Measurements from ENCODE around the gene SUPT20H. TPM values are rescaled to one million over a fixed set of nuclear protein-coding genes. Genes with fewer than 3 reads are reported as not detected.

The SUPT20H gene
- total and polyA plus RNA-seq, 2 donors (not counting 3 experiments of a cell fraction or from before 2014, with no cell fraction given), result 47.2 to 70.7 TPM

DNA sequence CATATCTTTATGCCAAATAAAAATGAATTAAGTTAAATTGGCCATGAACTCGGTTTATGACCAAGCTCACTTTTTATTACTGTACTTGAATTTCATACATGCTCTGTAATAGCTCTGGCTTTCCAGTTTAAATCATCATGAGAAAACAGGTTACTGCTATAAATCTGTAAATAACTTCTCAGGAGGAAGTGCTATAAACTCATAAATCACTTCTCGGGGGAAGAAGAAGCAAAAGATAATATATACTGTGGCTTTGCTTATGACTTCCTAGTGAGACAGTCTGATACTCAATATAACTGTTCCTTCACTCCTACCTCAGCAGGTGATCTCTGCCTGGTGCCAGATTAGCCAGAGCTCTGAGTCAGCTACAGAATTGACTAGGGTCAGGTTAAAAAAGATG, 12.5 kb downstream of the SUPT20H start:
- Histone ChIP-seq H3K4me3 (replicated peaks in 1 of 3; ENCODE audit: insufficient read depth in 1 of 3, low read depth in 1 of 3, low read length in 3 of 3) (no peak overlapping the region), H3K9me3 (replicated peaks; ENCODE audit: control insufficient read depth, insufficient read depth, low read length) (no peaks in the 10 kb centered on the region), H3K9me1 (replicated peaks; ENCODE audit: control insufficient read depth, extremely low read depth, insufficient read depth, low read length) (no peaks in the 10 kb centered on the region), H3K4me2 (ENCODE audit: insufficient read depth, low read length) (no peak overlapping the region), H3K27me3 (ENCODE audit: control insufficient read depth in 2 of 2, insufficient read depth in 2 of 2, low read length in 2 of 2) (no peaks in the 10 kb centered on the region), H4K20me1 (replicated peaks; ENCODE audit: control insufficient read depth, extremely low read depth, insufficient read depth, low read length) (peaks cover 5% of the 10 kb centered on the region), H3K9ac (replicated peaks; ENCODE audit: extremely low read depth, insufficient read depth, low read length) (no peak overlapping the region), H3K27ac (ENCODE audit: insufficient read depth, low read depth, low read length) (no peak overlapping the region), H3K79me2 (ENCODE audit: control insufficient read depth, insufficient read depth, low read length) (peaks cover 41% of the 10 kb centered on the region), H3K36me3 (ENCODE audit: control insufficient read depth in 2 of 2, extremely low read depth in 1 of 2, insufficient read depth in 2 of 2, low read length in 2 of 2) (peaks cover 2 to 33% of the 10 kb centered on the region in 2 experiments), H3K4me1 (ENCODE audit: control insufficient read depth, extremely low read depth, insufficient read depth, low read length) (peaks cover 7% of the 10 kb centered on the region), H2AFZ (ENCODE audit: low read depth, low read length) (no peak overlapping the region)
- intact Hi-C loops (cut with micrococcal nuclease) (no loop called here), dilution Hi-C loops (cut with MboI; ENCODE audit: extremely low pct_ligation_motif_present, low sequenced_read_pairs) (no loop called here)
- TF ChIP-seq FOS (IDR thresholded peaks at IDR 0.05; ENCODE audit: borderline replicate concordance, insufficient read depth, low read length), result no peak
- FAIRE-seq (no peak), DNase-seq (ENCODE audit: low read depth, low spot score) (no peak)
- BruUV-seq (replicated peaks), result no TSS peak
- ChIA-PET POLR2A (no interaction called here), CTCF (interaction anchor here (0.9 to 1.6 kb wide), 4 partner anchors 10 to 65 kb away, joined by 3 read pairs; no protein-coding TSS in a partner anchor)

DNA sequence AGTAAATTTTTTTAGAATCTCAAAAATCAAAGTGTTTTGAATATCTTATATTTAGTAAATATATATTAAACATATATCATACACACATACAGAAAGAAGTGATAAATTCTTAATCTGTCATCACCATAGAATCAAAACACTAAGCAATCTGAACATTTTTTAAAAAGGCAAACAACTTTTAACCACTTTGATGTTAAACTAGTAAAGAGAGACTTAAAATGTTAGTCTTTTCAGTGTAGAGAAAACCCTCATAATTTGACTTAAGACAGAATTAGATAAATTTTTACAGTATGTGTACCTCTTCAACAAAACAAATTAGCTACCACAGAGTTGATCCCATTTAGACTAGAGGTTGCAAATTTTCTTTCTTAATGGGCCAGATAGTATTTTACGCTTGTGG, 13.4 kb downstream of the SUPT20H start:
- H3K79me2 ChIP-seq (ENCODE audit: control insufficient read depth, insufficient read depth, low read length), result peaks cover 32% of the 10 kb centered on the region
- FAIRE-seq (no peak), DNase-seq (ENCODE audit: low read depth, low spot score) (no peak)
- ChIA-PET POLR2A (no interaction called here), CTCF (interaction anchor here (1.0 kb wide), 1 partner anchor 10 kb away, joined by 3 read pairs; no protein-coding TSS in a partner anchor)
- no peak overlapping the region for H3K9ac ChIP-seq (replicated peaks; ENCODE audit: extremely low read depth, insufficient read depth, low read length)
- no peak for TF ChIP-seq FOS (IDR thresholded peaks at IDR 0.05; ENCODE audit: borderline replicate concordance, insufficient read depth, low read length)
- TF ChIP-seq GATA2 (IDR thresholded peaks at IDR 0.05; ENCODE audit: insufficient read depth, insufficient read length, low read depth, low read length), result no peak
- TF ChIP-seq, protein P1, sequence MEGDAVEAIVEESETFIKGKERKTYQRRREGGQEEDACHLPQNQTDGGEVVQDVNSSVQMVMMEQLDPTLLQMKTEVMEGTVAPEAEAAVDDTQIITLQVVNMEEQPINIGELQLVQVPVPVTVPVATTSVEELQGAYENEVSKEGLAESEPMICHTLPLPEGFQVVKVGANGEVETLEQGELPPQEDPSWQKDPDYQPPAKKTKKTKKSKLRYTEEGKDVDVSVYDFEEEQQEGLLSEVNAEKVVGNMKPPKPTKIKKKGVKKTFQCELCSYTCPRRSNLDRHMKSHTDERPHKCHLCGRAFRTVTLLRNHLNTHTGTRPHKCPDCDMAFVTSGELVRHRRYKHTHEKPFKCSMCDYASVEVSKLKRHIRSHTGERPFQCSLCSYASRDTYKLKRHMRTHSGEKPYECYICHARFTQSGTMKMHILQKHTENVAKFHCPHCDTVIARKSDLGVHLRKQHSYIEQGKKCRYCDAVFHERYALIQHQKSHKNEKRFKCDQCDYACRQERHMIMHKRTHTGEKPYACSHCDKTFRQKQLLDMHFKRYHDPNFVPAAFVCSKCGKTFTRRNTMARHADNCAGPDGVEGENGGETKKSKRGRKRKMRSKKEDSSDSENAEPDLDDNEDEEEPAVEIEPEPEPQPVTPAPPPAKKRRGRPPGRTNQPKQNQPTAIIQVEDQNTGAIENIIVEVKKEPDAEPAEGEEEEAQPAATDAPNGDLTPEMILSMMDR (IDR thresholded peaks at IDR 0.05; ENCODE audit: extremely low read depth in 1 of 2, insufficient read depth in 1 of 2, low read depth in 1 of 2, low read length in 2 of 2), result no peak
- no peak for TF ChIP-seq JUN (IDR thresholded peaks at IDR 0.05; ENCODE audit: borderline replicate concordance, insufficient read depth, insufficient read length, low read depth)
- no peak for TF ChIP-seq EZH2 (IDR thresholded peaks at IDR 0.05; ENCODE audit: borderline replicate concordance, low read depth, low read length, severe bottlenecking)
- no peak for TF ChIP-seq POLR2A (IDR thresholded peaks at IDR 0.05; ENCODE audit: low read depth, low read length)
- TF ChIP-seq, protein P2, sequence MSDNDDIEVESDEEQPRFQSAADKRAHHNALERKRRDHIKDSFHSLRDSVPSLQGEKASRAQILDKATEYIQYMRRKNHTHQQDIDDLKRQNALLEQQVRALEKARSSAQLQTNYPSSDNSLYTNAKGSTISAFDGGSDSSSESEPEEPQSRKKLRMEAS (IDR thresholded peaks at IDR 0.05; ENCODE audit: insufficient read depth, insufficient read length), result no peak
- TF ChIP-seq MYC (IDR thresholded peaks at IDR 0.05; ENCODE audit: low read depth, low read length), result no peak
- no peak for TF ChIP-seq POLR2AphosphoS5 (IDR thresholded peaks at IDR 0.05; ENCODE audit: insufficient read depth, low read depth, low read length)
- H3K4me2 ChIP-seq (ENCODE audit: insufficient read depth, low read length), result no peak overlapping the region
- peaks cover 2 to 36% of the 10 kb centered on the region in 2 experiments for H3K36me3 ChIP-seq (ENCODE audit: control insufficient read depth in 2 of 2, extremely low read depth in 1 of 2, insufficient read depth in 2 of 2, low read length in 2 of 2)
- H2AFZ ChIP-seq (ENCODE audit: low read depth, low read length), result no peak overlapping the region
- H3K9me3 ChIP-seq (replicated peaks; ENCODE audit: control insufficient read depth, insufficient read depth, low read length), result no peaks in the 10 kb centered on the region
- H3K27me3 ChIP-seq (ENCODE audit: control insufficient read depth in 2 of 2, insufficient read depth in 2 of 2, low read length in 2 of 2), result no peaks in the 10 kb centered on the region
- no TSS peak for BruUV-seq (replicated peaks)
- H4K20me1 ChIP-seq (replicated peaks; ENCODE audit: control insufficient read depth, extremely low read depth, insufficient read depth, low read length), result peaks cover 3% of the 10 kb centered on the region
- no peak overlapping the region for H3K27ac ChIP-seq (ENCODE audit: insufficient read depth, low read depth, low read length)
- H3K4me1 ChIP-seq (ENCODE audit: control insufficient read depth, extremely low read depth, insufficient read depth, low read length), result peaks cover 7% of the 10 kb centered on the region
- intact Hi-C loops (cut with micrococcal nuclease), result no loop called here
- no peak overlapping the region for H3K4me3 ChIP-seq (replicated peaks in 1 of 3; ENCODE audit: insufficient read depth in 1 of 3, low read depth in 1 of 3, low read length in 3 of 3)
- H3K9me1 ChIP-seq (replicated peaks; ENCODE audit: control insufficient read depth, extremely low read depth, insufficient read depth, low read length), result no peaks in the 10 kb centered on the region
- dilution Hi-C loops (cut with MboI; ENCODE audit: extremely low pct_ligation_motif_present, low sequenced_read_pairs), result no loop called here
